Measurements from ENCODE around the gene SPATA31C1. TPM values are rescaled to one million over a fixed set of nuclear protein-coding genes. Genes with fewer than 3 reads are reported as not detected.

SPATA31C1 gene
- total and polyA plus RNA-seq, 2 experiments from 2014 or later: not detected

DNA sequence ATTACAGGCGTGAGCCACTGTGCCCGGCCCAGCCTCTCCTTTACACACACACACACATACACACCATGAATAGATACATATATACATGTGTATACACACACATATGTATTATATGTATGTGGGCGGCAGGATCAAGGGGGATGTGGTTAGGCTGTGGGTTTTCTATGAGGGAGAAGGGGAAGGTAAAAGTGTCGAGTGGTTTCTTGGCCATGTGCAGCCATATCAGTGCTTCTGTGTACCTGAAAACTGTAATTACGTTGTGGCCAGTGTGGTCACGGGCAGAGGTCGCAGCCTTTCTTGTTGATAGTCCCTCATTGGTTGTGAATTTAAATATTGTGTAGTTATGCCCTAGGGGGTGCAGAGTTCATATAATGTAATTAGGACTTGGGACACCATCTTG lies 40.1 kb downstream of the SPATA31C1 start:
- H3K27ac ChIP-seq: no peak overlapping the region
- peaks cover 15% of the 10 kb centered on the region for H3K9me3 ChIP-seq (ENCODE audit: low read depth)
- H3K4me2 ChIP-seq: no peak overlapping the region
- no peak overlapping the region for H2AFZ ChIP-seq
- H3K4me1 ChIP-seq (ENCODE audit: insufficient read depth): peaks cover 18% of the 10 kb centered on the region
- no peak overlapping the region for H3K4me3 ChIP-seq
- WGBS (ENCODE audit: low lambda C conversion rate, missing lambda C conversion rate): 94% methylated on average over 7 of the region's 7 CpGs
- no peaks in the 10 kb centered on the region for H3K9me2 ChIP-seq (replicated peaks; ENCODE audit: insufficient read depth)
- no peaks in the 10 kb centered on the region for H3K27me3 ChIP-seq
- no peaks in the 10 kb centered on the region for H3K79me2 ChIP-seq
- H3K36me3 ChIP-seq (replicated peaks; ENCODE audit: insufficient read depth, low read depth): no peaks in the 10 kb centered on the region
- TF ChIP-seq, protein P1, sequence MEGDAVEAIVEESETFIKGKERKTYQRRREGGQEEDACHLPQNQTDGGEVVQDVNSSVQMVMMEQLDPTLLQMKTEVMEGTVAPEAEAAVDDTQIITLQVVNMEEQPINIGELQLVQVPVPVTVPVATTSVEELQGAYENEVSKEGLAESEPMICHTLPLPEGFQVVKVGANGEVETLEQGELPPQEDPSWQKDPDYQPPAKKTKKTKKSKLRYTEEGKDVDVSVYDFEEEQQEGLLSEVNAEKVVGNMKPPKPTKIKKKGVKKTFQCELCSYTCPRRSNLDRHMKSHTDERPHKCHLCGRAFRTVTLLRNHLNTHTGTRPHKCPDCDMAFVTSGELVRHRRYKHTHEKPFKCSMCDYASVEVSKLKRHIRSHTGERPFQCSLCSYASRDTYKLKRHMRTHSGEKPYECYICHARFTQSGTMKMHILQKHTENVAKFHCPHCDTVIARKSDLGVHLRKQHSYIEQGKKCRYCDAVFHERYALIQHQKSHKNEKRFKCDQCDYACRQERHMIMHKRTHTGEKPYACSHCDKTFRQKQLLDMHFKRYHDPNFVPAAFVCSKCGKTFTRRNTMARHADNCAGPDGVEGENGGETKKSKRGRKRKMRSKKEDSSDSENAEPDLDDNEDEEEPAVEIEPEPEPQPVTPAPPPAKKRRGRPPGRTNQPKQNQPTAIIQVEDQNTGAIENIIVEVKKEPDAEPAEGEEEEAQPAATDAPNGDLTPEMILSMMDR (IDR thresholded peaks at IDR 0.05; ENCODE audit: poor library complexity): no peak
- no peak for TF ChIP-seq EZH2phosphoT487 (IDR thresholded peaks at IDR 0.05; ENCODE audit: low read depth, severe bottlenecking, unreplicated experiment)
- no peak for TF ChIP-seq EZH2 (IDR thresholded peaks at IDR 0.05; ENCODE audit: borderline replicate concordance)
- DNase-seq (ENCODE audit: low spot score): no peak
- H4K20me1 ChIP-seq (ENCODE audit: insufficient read depth, poor library complexity, severe bottlenecking): no peaks in the 10 kb centered on the region

DNA sequence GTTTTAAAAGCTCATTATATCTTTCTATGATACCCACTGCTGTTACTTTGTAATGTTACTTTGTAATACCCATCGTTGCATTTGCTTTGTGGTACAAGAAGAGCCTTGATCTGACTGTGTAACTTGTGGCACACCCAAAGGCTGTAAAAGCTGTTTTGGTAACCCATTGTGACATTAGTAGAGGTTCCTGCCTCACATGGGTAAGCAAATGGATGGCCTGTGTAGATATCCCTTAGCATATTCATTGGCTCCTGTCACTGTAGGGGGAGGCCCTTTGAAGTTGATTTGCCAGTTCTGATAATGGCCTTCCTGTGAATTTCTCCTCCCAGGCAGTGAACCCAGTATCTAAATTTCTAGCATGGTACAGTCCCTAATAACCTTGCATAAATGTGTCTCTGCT lies 40.8 kb downstream of the SPATA31C1 start:
- WGBS (ENCODE audit: low lambda C conversion rate, missing lambda C conversion rate): 96% methylated on average over 1 of the region's 1 CpG

GRCh38 chr9:87959916-87960581 lies 42.3 kb downstream of the SPATA31C1 start:
- Histone ChIP-seq H3K79me2 (no peaks in the 10 kb centered on the region), H3K4me1 (ENCODE audit: insufficient read depth) (peaks cover 18% of the 10 kb centered on the region), H3K4me3 (no peak overlapping the region), H3K9me2 (replicated peaks; ENCODE audit: insufficient read depth) (no peaks in the 10 kb centered on the region), H3K27ac (peak overlapping the region; percentile 72), H3K36me3 (replicated peaks; ENCODE audit: insufficient read depth, low read depth) (no peaks in the 10 kb centered on the region), H3K27me3 (no peaks in the 10 kb centered on the region), H3K9me3 (ENCODE audit: low read depth) (peaks cover 15% of the 10 kb centered on the region), H2AFZ (no peak overlapping the region), H4K20me1 (ENCODE audit: insufficient read depth, poor library complexity, severe bottlenecking) (no peaks in the 10 kb centered on the region), H3K4me2 (peak overlapping the region; percentile 20)
- peak; percentile 53 for DNase-seq (ENCODE audit: low spot score)
- WGBS (ENCODE audit: low lambda C conversion rate, missing lambda C conversion rate): 21% methylated on average over 4 of the region's 4 CpGs
- TF ChIP-seq EZH2 (IDR thresholded peaks at IDR 0.05; ENCODE audit: borderline replicate concordance) (no peak), EZH2phosphoT487 (IDR thresholded peaks at IDR 0.05; ENCODE audit: low read depth, severe bottlenecking, unreplicated experiment) (no peak)
- TF ChIP-seq, protein P1 (IDR thresholded peaks at IDR 0.05; ENCODE audit: poor library complexity): no peak

More for the DNA sequence above, 40.8 kb downstream of the SPATA31C1 start:
- Histone ChIP-seq H3K4me2 (no peak overlapping the region), H3K27me3 (no peaks in the 10 kb centered on the region), H3K9me2 (replicated peaks; ENCODE audit: insufficient read depth) (no peaks in the 10 kb centered on the region), H3K9me3 (ENCODE audit: low read depth) (peaks cover 15% of the 10 kb centered on the region), H3K79me2 (no peaks in the 10 kb centered on the region), H2AFZ (no peak overlapping the region), H3K36me3 (replicated peaks; ENCODE audit: insufficient read depth, low read depth) (no peaks in the 10 kb centered on the region), H3K27ac (no peak overlapping the region), H4K20me1 (ENCODE audit: insufficient read depth, poor library complexity, severe bottlenecking) (no peaks in the 10 kb centered on the region), H3K4me1 (ENCODE audit: insufficient read depth) (peaks cover 18% of the 10 kb centered on the region), H3K4me3 (no peak overlapping the region)
- DNase-seq (ENCODE audit: low spot score): no peak
- no peak for TF ChIP-seq EZH2 (IDR thresholded peaks at IDR 0.05; ENCODE audit: borderline replicate concordance)
- TF ChIP-seq EZH2phosphoT487 (IDR thresholded peaks at IDR 0.05; ENCODE audit: low read depth, severe bottlenecking, unreplicated experiment): no peak
- TF ChIP-seq, protein P1 (IDR thresholded peaks at IDR 0.05; ENCODE audit: poor library complexity): no peak

Data from hepatocyte (in vitro differentiated cells).